Duodenal mucosa (tissue), 2 donors: Measurements from ENCODE around the gene WNT5A.

Source experiments
- H3K27ac ChIP-seq: one replicate; pipeline ENCODE4 v1.7.0; 2013; ENCODE audit warnings: low read depth, low read length
- H3K27me3 ChIP-seq, 2 donors: one replicate each; pipeline ENCODE4 v1.7.0; 2013; ENCODE audit warnings: low read length in 2 of 2, control low read depth in 1 of 2; ENCODE audit not compliant: insufficient read depth in 2 of 2, control insufficient read depth in 1 of 2
- H3K36me3 ChIP-seq, 2 donors: one replicate each; pipeline ENCODE4 v1.7.0; 2013; ENCODE audit warnings: low read length in 2 of 2, control low read depth in 1 of 2; ENCODE audit not compliant: insufficient read depth in 2 of 2, control insufficient read depth in 1 of 2
- H3K4me1 ChIP-seq, 2 donors: one replicate each; pipeline ENCODE4 v1.7.0; 2013; ENCODE audit warnings: low read length in 2 of 2, control low read depth in 1 of 2; ENCODE audit not compliant: insufficient read depth in 2 of 2, control insufficient read depth in 1 of 2
- H3K4me3 ChIP-seq, 2 donors: one replicate each; pipeline ENCODE4 v1.7.0; 2013; ENCODE audit warnings: low read length in 2 of 2, low read depth in 1 of 2
- H3K9ac ChIP-seq, 2 donors: one replicate each; pipeline ENCODE4 v1.7.0; 2013; ENCODE audit warnings: low read length in 2 of 2, low read depth in 1 of 2
- H3K9me3 ChIP-seq, 2 donors: one replicate each; pipeline ENCODE4 v1.7.0; 2013; ENCODE audit warnings: low read length in 2 of 2, control low read depth in 1 of 2; ENCODE audit not compliant: control insufficient read depth in 1 of 2

The WNT5A gene

DNA sequence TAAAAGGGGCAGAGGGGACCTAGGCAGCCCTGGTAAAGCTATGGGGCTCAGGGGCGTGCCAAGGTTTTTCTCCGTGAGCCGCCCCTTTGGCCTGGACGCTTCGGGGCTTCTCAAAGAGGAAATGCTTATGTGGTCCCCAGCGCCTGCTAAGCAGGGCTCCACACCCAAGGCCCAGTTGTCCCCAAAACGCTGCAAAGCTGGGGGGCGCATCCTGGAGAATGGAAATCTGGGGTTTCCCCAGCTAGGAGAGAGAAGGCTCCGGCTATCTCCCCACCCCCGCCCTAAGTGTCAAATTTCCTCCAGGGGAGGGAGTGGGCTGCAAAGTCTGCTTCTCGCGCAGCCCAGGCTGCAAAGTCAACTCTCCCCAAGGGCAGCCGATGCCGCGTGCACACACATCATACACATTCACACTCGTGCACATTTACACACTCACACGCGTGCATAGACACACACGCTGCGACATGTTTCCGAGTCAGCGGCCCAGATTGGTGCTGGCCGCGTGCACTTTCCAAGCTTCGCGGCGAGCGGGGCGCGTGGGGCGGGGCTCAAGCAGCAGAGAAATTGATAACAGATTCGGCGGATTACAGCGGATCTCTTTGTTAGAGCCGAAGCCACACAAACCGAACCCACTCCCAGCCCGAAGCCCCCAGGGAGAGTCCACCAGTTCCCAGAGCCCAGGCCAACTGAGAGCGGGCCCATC, 4.5 kb downstream of the WNT5A start:
- Histone ChIP-seq H3K4me3 (peak overlapping the region; percentile 40 to 43), H3K9me3 (no peaks in the 10 kb centered on the region), H3K36me3 (no peaks in the 10 kb centered on the region), H3K27ac (peak overlapping the region; percentile 20), H3K27me3 (peaks cover 67 to 91% of the 10 kb centered on the region in 2 donors), H3K9ac (no peak overlapping the region), H3K4me1 (peaks cover 16 to 29% of the 10 kb centered on the region in 2 donors)

GRCh38 chr3:55481744-55482495, 5.2 kb downstream of the WNT5A start:
- peak overlapping the region; percentile 40 to 43 for H3K4me3 ChIP-seq

DNA sequence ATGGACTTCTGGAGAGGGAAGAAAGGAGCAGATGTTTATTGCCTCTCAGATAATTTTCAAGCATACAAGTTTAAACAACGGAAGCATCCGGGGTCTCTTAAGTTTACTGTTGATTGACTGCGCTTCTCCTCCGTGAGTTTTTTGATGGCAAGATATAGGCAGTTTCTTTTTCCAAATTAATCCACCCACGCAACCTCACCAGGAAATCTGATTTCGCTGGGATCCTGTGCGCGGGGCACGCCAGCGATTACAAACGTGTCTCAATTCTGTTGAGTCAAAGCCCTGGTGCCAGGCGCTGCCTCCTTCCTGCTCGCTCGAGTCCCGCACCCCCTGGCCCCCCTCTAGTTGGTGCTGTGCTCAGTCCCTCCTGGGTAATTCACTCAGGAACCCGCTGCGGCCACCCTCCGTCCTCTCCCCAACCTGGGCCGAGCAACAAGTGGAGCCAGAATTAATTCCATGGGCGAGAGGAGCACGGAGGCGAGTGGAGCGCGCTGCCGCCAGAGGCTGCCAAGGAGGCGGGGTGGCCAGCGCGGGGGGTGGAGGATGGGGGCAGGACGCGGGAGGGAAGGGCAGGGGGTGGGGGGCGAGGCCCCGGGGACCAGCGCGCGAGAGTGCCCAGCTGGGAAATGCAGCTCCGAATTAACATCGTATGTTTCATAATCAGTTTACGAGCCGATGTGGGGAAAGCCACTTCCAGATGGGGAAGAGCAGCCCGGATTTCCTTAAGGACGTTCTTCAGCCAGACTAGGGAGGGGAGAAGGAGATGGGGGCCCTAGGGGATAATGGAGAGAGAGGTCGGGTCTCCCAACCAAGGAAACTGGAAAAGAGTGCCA, 6.0 kb downstream of the WNT5A start:
- Histone ChIP-seq H3K9me3 (no peaks in the 10 kb centered on the region), H3K9ac (no peak overlapping the region), H3K36me3 (no peaks in the 10 kb centered on the region), H3K4me3 (peak overlapping the region; percentile 35 to 45), H3K4me1 (peaks cover 8 to 16% of the 10 kb centered on the region in 2 donors), H3K27me3 (peaks cover 64 to 82% of the 10 kb centered on the region in 2 donors), H3K27ac (no peak overlapping the region)

More at GRCh38 chr3:55481744-55482495, 5.2 kb downstream of the WNT5A start:
- peak overlapping the region; percentile 20 for H3K27ac ChIP-seq
- no peaks in the 10 kb centered on the region for H3K36me3 ChIP-seq
- no peak overlapping the region for H3K9ac ChIP-seq
- peaks cover 67 to 89% of the 10 kb centered on the region in 2 donors for H3K27me3 ChIP-seq
- H3K9me3 ChIP-seq = no peaks in the 10 kb centered on the region
- H3K4me1 ChIP-seq = peaks cover 9 to 24% of the 10 kb centered on the region in 2 donors

DNA sequence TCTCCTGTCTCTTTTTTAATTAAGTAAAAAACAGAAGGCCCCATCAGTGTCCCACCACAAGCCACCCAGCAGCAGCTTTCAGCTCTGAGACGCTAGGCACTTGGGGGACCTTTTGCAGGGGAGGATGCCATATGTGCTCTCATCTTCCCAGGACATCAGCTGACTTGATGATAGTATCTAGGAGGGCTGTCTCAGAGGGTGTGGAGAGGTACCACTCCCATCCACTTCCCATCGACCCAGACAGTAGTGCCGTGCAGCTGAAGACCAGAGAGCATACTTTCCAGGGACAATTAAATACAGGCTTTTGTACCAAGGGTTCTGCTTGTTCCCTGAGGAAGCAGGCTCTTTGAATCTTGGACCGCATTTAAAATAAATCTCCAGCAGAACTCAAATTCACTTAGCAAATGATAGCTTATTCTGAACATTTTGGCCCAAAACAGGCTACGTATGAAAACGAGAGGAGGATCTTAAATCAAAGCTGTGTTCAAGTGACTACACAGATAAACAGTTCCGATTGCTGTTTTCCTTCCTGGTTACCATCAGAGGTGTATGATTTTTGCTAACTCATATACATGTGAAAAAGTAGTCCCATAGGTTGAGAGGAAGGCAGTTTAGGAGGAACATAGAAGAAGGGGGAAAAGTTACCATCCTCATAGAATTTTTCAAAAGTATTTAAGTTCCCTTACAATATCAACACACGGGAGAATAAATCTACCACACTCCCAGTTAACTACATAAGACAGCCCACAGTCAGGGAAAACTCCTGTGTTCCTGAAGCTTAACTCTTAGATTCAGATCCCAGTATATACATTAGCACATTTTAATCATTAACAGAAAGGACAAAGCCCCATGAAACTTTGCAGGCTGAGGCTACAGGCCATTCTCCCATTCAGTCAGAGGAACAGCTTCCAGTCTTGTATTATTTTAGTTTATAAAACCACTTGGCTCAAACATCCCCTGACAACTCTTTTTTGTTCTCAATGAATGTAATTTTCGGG, 9.5 kb downstream of the WNT5A start:
- Histone ChIP-seq H3K36me3 (no peaks in the 10 kb centered on the region), H3K9me3 (no peaks in the 10 kb centered on the region), H3K9ac (no peak overlapping the region), H3K4me1 (peaks cover 0 to 2% of the 10 kb centered on the region in 2 donors), H3K27me3 (peaks cover 40 to 63% of the 10 kb centered on the region in 2 donors), H3K4me3 (no peak overlapping the region), H3K27ac (no peak overlapping the region)

- Histone ChIP-seq H3K27me3 (peaks cover 31 to 55% of the 10 kb centered on the region in 2 donors), H3K36me3 (no peaks in the 10 kb centered on the region), H3K9me3 (no peaks in the 10 kb centered on the region), H3K27ac (no peak overlapping the region), H3K9ac (no peak overlapping the region), H3K4me3 (no peak overlapping the region), H3K4me1 (no peaks in the 10 kb centered on the region)
These were observed 10.6 kb downstream of the WNT5A start for GRCh38 chr3:55476515-55476914.

DNA sequence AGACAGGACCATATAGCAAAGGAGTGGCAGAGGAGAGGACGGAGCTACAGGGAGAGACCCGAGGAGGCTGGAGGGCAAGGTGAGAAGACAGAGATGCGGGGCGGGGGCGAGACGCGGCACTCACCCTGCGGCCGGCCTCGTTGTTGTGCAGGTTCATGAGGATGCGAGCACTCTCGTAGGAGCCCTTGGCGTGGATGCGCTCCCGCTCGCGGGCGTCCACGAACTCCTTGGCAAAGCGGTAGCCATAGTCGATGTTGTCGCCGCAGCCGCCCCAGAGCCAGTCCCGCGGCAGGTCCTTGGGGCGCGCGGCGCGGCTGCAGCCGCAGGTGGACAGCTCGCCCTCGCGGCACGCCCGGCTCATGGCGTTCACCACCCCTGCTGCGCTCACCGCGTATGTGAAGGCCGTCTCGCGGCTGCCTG, 12.9 kb downstream of the WNT5A start:
- no peaks in the 10 kb centered on the region for H3K4me1 ChIP-seq
- no peak overlapping the region for H3K27ac ChIP-seq
- no peaks in the 10 kb centered on the region for H3K36me3 ChIP-seq
- H3K4me3 ChIP-seq = no peak overlapping the region
- no peaks in the 10 kb centered on the region for H3K9me3 ChIP-seq
- H3K27me3 ChIP-seq = peaks cover 14 to 34% of the 10 kb centered on the region in 2 donors
- H3K9ac ChIP-seq = no peak overlapping the region

DNA sequence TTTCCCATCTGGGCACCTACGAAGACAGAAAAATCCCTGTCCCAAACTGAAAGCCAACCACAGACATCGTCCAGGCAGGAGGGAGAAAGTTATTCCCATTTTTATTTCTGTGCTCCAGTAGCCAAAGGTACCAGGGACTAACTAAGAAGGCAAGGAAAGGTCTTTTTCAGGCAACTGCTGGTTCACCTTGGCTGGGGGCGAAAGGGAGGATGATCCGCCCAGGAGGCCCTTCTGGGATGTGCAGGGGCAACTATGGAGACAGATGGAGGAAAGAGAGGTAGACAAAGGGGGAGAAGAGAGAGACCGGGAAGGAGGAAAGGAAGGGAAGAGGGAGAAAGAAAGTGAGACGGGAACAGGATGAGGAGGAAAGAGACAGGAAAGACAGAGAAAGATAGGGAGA, 13.3 kb downstream of the WNT5A start:
- Histone ChIP-seq H3K9ac (no peak overlapping the region), H3K27me3 (peaks cover 14 to 32% of the 10 kb centered on the region in 2 donors), H3K36me3 (no peaks in the 10 kb centered on the region), H3K27ac (no peak overlapping the region), H3K9me3 (no peaks in the 10 kb centered on the region), H3K4me1 (no peaks in the 10 kb centered on the region), H3K4me3 (no peak overlapping the region)

DNA sequence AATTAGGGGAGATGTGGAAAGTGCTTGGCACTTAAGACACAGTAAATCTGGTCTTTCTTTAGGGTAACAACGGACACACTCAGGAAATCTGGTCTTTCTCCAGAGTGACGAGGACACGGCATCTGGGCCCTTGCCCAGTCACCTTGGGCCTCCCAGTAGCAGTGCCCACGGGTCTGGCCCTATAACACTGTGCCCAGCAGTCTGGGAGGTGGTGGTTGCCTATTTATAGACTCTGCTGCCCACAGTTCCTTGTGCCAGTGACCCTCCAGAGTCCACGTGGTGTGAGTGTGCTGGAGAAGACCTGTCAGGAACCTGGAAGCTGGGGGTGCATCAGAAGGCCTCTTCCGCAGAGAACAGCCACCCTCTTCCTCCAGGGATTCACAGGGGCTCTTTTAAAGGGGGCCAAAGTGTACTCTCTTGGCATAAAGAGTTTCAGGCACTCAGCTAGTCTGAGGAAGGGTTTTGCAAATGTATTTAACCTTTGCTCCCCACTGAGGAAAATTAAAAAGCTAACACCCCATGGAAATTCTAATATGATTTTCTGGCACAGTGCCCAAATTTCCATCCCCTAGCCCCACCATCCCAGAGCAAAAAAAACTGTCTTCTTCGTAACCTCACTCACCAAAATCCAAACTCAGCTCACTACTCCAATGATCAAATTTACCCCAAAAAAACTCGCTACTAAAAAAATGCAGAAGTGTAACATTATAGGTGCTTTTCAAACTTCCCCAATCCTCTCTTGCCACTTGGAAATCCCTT, 15.4 kb downstream of the WNT5A start:
- Histone ChIP-seq H3K27me3 (peaks cover 15 to 16% of the 10 kb centered on the region in 2 donors), H3K4me3 (no peak overlapping the region), H3K9ac (no peak overlapping the region), H3K27ac (no peak overlapping the region), H3K36me3 (no peaks in the 10 kb centered on the region), H3K4me1 (no peaks in the 10 kb centered on the region), H3K9me3 (no peaks in the 10 kb centered on the region)

- no peak overlapping the region for H3K4me3 ChIP-seq
- H3K27ac ChIP-seq = no peak overlapping the region
- H3K9ac ChIP-seq = no peak overlapping the region
- no peaks in the 10 kb centered on the region for H3K36me3 ChIP-seq
- H3K9me3 ChIP-seq = no peaks in the 10 kb centered on the region
- peaks cover 13 to 14% of the 10 kb centered on the region in 2 donors for H3K27me3 ChIP-seq
- no peaks in the 10 kb centered on the region for H3K4me1 ChIP-seq
These were observed 16.0 kb downstream of the WNT5A start for GRCh38 chr3:55471084-55471483.
